ENCODE measurements around the gene CLEC4G. TPM values are rescaled to one million over a fixed set of nuclear protein-coding genes. Genes with fewer than 3 reads are reported as not detected.

The CLEC4G gene
- total RNA-seq, 1 experiment from 2014 or later = not detected

- H3K4me1 Mint-ChIP-seq (ENCODE audit: low read depth, unreplicated experiment) = no peaks in the 10 kb centered on the region
- CTCF ChIA-PET = no interaction called here
- TF ChIP-seq CTCF (IDR thresholded peaks at IDR 0.05; ENCODE audit: unreplicated experiment) = no peak
- no peaks in the 10 kb centered on the region for H3K36me3 Mint-ChIP-seq (ENCODE audit: insufficient read depth, unreplicated experiment)
- BruUV-seq (replicated peaks) = no TSS peak
- intact Hi-C loops (cut with micrococcal nuclease; ENCODE audit: unreplicated experiment) = no loop called here
- no peak overlapping the region for H3K27ac Mint-ChIP-seq (ENCODE audit: unreplicated experiment)
- no peak for DNase-seq
- H3K27me3 Mint-ChIP-seq (ENCODE audit: unreplicated experiment) = peaks cover 76% of the 10 kb centered on the region
- H3K4me3 Mint-ChIP-seq (ENCODE audit: low read depth, unreplicated experiment) = no peak overlapping the region
- H3K9me3 Mint-ChIP-seq (ENCODE audit: low read depth, unreplicated experiment) = no peaks in the 10 kb centered on the region
These were observed 24.9 kb downstream of the CLEC4G start for GRCh38 chr19:7706955-7707456.

GRCh38 chr19:7706188-7706954, 25.5 kb downstream of the CLEC4G start:
- Mint-ChIP-seq H3K9me3 (ENCODE audit: low read depth, unreplicated experiment) (no peaks in the 10 kb centered on the region), H3K27me3 (ENCODE audit: unreplicated experiment) (peaks cover 79% of the 10 kb centered on the region), H3K4me3 (ENCODE audit: low read depth, unreplicated experiment) (no peak overlapping the region), H3K4me1 (ENCODE audit: low read depth, unreplicated experiment) (no peaks in the 10 kb centered on the region), H3K36me3 (ENCODE audit: insufficient read depth, unreplicated experiment) (no peaks in the 10 kb centered on the region), H3K27ac (ENCODE audit: unreplicated experiment) (no peak overlapping the region)
- BruUV-seq (replicated peaks) = no TSS peak
- DNase-seq = no peak
- intact Hi-C loops (cut with micrococcal nuclease; ENCODE audit: unreplicated experiment) = no loop called here
- TF ChIP-seq CTCF (IDR thresholded peaks at IDR 0.05; ENCODE audit: unreplicated experiment) = no peak
- CTCF ChIA-PET = no interaction called here

GRCh38 chr19:7705387-7706187, 26.3 kb downstream of the CLEC4G start:
- BruUV-seq (replicated peaks) = no TSS peak
- no peak overlapping the region for H3K27ac Mint-ChIP-seq (ENCODE audit: unreplicated experiment)
- CTCF ChIA-PET = interaction anchor here (0.7 kb wide), 1 partner anchor 216 kb away, joined by 3 read pairs; no protein-coding TSS in a partner anchor

More at GRCh38 chr19:7705387-7706187, 26.3 kb downstream of the CLEC4G start:
- no peak for DNase-seq
- H3K4me1 Mint-ChIP-seq (ENCODE audit: low read depth, unreplicated experiment) = no peaks in the 10 kb centered on the region
- H3K36me3 Mint-ChIP-seq (ENCODE audit: insufficient read depth, unreplicated experiment) = no peaks in the 10 kb centered on the region
- H3K9me3 Mint-ChIP-seq (ENCODE audit: low read depth, unreplicated experiment) = no peaks in the 10 kb centered on the region
- intact Hi-C loops (cut with micrococcal nuclease; ENCODE audit: unreplicated experiment) = no loop called here
- H3K4me3 Mint-ChIP-seq (ENCODE audit: low read depth, unreplicated experiment) = no peak overlapping the region
- no peak for TF ChIP-seq CTCF (IDR thresholded peaks at IDR 0.05; ENCODE audit: unreplicated experiment)
- peaks cover 71% of the 10 kb centered on the region for H3K27me3 Mint-ChIP-seq (ENCODE audit: unreplicated experiment)

All from Calu3 (cell line).